ENCODE data around the gene LRRIQ1. TPM values are rescaled to one million over a fixed set of nuclear protein-coding genes. Genes with fewer than 3 reads are reported as not detected.
"Not testable (repeated sequence)": the region's sequence is repeated elsewhere in the genome, so short reads cannot be mapped to it uniquely, and the experiment has no call there.

The LRRIQ1 gene
- total RNA-seq, 2 donors from 2014 or later, result not detected

DNA sequence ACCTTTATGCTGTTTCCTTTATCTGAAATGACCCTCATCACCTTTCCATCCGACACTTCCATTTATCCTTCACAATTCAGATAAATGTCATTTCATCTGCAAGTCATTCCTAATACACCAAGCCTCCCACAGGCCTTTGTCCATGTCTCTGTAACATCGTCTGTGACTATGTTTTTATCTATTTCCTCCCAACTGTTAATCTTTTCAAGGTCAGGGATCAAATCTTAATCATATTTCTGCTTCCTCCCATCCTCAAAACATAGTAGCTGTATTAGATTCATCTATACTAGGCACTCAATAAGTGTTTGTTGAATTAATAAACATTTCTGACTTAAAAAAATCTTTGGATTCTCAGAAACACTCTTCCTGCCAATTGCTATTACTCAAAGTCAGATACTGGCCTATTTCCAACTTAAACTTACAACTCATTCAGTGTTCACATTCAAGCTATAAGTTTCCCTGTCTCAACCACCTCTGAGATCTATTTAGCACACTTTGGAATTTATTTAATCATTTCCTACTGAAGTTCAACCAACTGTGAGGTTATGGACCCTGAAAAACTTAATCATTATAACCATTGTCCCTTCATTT lies 143.6 kb downstream of the LRRIQ1 start:
- Mint-ChIP-seq H3K36me3 (ENCODE audit: low read depth) (no peaks in the 10 kb centered on the region), H3K27ac (no peak overlapping the region), H3K27me3 (no peaks in the 10 kb centered on the region), H3K4me3 (no peak overlapping the region), H3K4me1 (no peaks in the 10 kb centered on the region)
- no peak for DNase-seq
- no peak for ATAC-seq
- no peaks in the 10 kb centered on the region for H3K9me3 ChIP-seq (ENCODE audit: control insufficient read depth, low read length, poor library complexity, severe bottlenecking)

DNA sequence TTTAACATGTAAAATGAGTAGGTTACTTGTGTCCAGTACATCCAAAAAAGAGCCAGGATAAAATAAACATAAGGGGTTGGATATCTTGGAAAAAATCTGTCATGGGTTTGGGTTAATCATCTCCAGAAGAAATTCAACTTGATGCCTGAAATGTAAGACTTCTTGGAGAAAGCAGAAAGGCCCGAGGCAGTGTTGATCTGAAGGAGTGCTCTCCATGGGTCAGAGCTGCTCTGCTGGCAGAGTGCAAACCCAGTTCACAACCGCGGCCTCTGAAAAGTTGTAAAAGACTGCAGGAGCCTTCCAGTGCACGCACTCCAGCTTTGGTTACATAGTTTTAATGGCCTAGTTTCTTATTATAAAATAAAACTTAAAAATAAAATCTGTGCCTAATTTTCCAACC lies 146.5 kb downstream of the LRRIQ1 start:
- no peak for DNase-seq
- Mint-ChIP-seq H3K27me3 (no peaks in the 10 kb centered on the region), H3K4me3 (no peak overlapping the region), H3K36me3 (ENCODE audit: low read depth) (no peaks in the 10 kb centered on the region), H3K4me1 (no peaks in the 10 kb centered on the region), H3K27ac (no peak overlapping the region)
- H3K9me3 ChIP-seq (ENCODE audit: control insufficient read depth, low read length, poor library complexity, severe bottlenecking), result no peaks in the 10 kb centered on the region
- no peak for ATAC-seq

DNA sequence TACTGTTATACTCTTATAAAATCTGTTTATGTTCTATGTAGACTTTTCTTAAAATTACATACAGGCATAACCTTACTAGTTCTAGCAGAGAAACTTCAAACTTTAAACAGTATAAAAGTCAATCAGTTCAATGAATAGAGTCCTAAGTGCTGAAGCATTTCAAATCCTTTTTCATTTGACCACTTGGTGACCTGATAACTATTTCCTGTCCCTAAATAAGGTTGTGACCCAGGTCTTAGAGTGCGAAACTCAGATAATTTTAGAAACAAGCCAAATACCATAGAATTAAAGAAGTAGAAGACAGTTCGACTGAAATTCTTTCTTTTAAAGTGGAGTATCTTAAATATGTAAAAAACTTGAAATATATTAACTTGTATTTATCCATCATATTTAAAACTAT lies 147.7 kb downstream of the LRRIQ1 start:
- Mint-ChIP-seq H3K4me1 (no peaks in the 10 kb centered on the region), H3K27ac (no peak overlapping the region), H3K27me3 (no peaks in the 10 kb centered on the region), H3K4me3 (no peak overlapping the region), H3K36me3 (ENCODE audit: low read depth) (no peaks in the 10 kb centered on the region)
- no peak for ATAC-seq
- DNase-seq, result no peak
- no peaks in the 10 kb centered on the region for H3K9me3 ChIP-seq (ENCODE audit: control insufficient read depth, low read length, poor library complexity, severe bottlenecking)

- DNase-seq, result no peak
- no peak overlapping the region for H3K27ac Mint-ChIP-seq
- H3K4me3 Mint-ChIP-seq, result no peak overlapping the region
- no peak for ATAC-seq
- H3K4me1 Mint-ChIP-seq, result no peaks in the 10 kb centered on the region
- no peaks in the 10 kb centered on the region for H3K9me3 ChIP-seq (ENCODE audit: control insufficient read depth, low read length, poor library complexity, severe bottlenecking)
- H3K36me3 Mint-ChIP-seq (ENCODE audit: low read depth), result no peaks in the 10 kb centered on the region
- no peaks in the 10 kb centered on the region for H3K27me3 Mint-ChIP-seq
Observed at GRCh38 chr12:85186236-85186635, 150.1 kb downstream of the LRRIQ1 start.

DNA sequence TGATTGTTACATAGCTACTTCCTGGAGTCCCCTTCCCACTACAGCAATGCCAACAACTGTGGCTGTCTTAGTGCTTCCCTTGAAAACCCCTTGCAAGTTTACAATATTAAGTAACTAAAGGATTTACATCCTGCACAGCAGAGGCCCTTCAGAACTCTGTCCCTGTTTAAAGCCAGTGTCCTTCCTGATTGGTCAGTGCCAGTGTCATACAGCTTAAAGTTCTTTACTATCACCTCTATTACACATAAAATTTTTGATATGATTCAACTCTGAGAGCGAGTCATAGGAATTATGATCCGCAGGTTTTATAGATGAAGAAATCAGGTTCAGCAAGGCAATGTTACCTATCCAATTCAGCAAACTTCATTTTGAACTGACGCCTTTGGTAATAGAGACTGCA lies 152.5 kb downstream of the LRRIQ1 start:
- DNase-seq (no peak), ATAC-seq (no peak)
- H3K27ac Mint-ChIP-seq, result no peak overlapping the region

GRCh38 chr12:85190728-85191127 lies 154.6 kb downstream of the LRRIQ1 start:
- no peak for DNase-seq
- no peaks in the 10 kb centered on the region for H3K9me3 ChIP-seq (ENCODE audit: control insufficient read depth, low read length, poor library complexity, severe bottlenecking)
- no peaks in the 10 kb centered on the region for H3K4me1 Mint-ChIP-seq
- no peaks in the 10 kb centered on the region for H3K36me3 Mint-ChIP-seq (ENCODE audit: low read depth)
- H3K27me3 Mint-ChIP-seq, result no peaks in the 10 kb centered on the region
- no peak for ATAC-seq
- no peak overlapping the region for H3K4me3 Mint-ChIP-seq
- no peak overlapping the region for H3K27ac Mint-ChIP-seq

More for the DNA sequence above, 152.5 kb downstream of the LRRIQ1 start:
- H3K27me3 Mint-ChIP-seq, result no peaks in the 10 kb centered on the region
- no peaks in the 10 kb centered on the region for H3K36me3 Mint-ChIP-seq (ENCODE audit: low read depth)
- no peaks in the 10 kb centered on the region for H3K9me3 ChIP-seq (ENCODE audit: control insufficient read depth, low read length, poor library complexity, severe bottlenecking)
- H3K4me1 Mint-ChIP-seq, result no peaks in the 10 kb centered on the region
- H3K4me3 Mint-ChIP-seq, result no peak overlapping the region

GRCh38 chr12:85203809-85204208 lies 167.7 kb downstream of the LRRIQ1 start:
- not testable (repeated sequence) for H3K4me1 Mint-ChIP-seq; H3K27me3 Mint-ChIP-seq; H3K27ac Mint-ChIP-seq; H3K4me3 Mint-ChIP-seq; H3K36me3 Mint-ChIP-seq (ENCODE audit: low read depth); DNase-seq; ATAC-seq; H3K9me3 ChIP-seq (ENCODE audit: control insufficient read depth, low read length, poor library complexity, severe bottlenecking)

GRCh38 chr12:85206543-85206942 lies 170.4 kb downstream of the LRRIQ1 start:
- Mint-ChIP-seq H3K27me3 (no peaks in the 10 kb centered on the region), H3K36me3 (ENCODE audit: low read depth) (no peaks in the 10 kb centered on the region), H3K27ac (no peak overlapping the region), H3K4me1 (no peaks in the 10 kb centered on the region), H3K4me3 (no peak overlapping the region)
- DNase-seq, result no peak
- no peak for ATAC-seq
- H3K9me3 ChIP-seq (ENCODE audit: control insufficient read depth, low read length, poor library complexity, severe bottlenecking), result no peaks in the 10 kb centered on the region

- H3K4me3 Mint-ChIP-seq; H3K27me3 Mint-ChIP-seq; H3K36me3 Mint-ChIP-seq (ENCODE audit: low read depth); H3K9me3 ChIP-seq (ENCODE audit: control insufficient read depth, low read length, poor library complexity, severe bottlenecking); DNase-seq; H3K4me1 Mint-ChIP-seq; H3K27ac Mint-ChIP-seq; ATAC-seq: not testable (repeated sequence)
Observed at GRCh38 chr12:85224339-85224738, 188.2 kb downstream of the LRRIQ1 start.

DNA sequence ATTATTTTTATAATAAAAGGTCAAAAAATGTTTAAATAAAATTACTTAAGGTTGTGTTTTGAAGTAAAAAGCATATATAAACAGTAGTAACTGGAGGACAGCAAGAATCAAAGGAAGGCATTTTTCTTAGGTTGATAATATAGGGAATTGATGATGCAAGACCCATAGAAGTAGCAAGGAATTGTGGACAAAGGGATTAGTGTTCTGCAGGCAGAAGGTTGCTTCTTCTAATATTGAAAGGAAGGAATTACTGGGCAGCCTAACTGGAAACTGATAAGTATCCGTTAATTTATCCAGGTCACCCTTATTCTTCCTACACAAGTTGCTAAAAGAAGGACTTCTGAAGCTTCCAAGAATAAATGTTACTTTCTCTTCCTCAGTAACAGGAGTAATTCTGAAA lies 189.3 kb downstream of the LRRIQ1 start:
- ATAC-seq, result no peak
- no peak for DNase-seq
- Mint-ChIP-seq H3K4me3 (no peak overlapping the region), H3K36me3 (ENCODE audit: low read depth) (no peaks in the 10 kb centered on the region), H3K27me3 (no peaks in the 10 kb centered on the region), H3K27ac (no peak overlapping the region), H3K4me1 (no peaks in the 10 kb centered on the region)
- H3K9me3 ChIP-seq (ENCODE audit: control insufficient read depth, low read length, poor library complexity, severe bottlenecking), result no peaks in the 10 kb centered on the region

DNA sequence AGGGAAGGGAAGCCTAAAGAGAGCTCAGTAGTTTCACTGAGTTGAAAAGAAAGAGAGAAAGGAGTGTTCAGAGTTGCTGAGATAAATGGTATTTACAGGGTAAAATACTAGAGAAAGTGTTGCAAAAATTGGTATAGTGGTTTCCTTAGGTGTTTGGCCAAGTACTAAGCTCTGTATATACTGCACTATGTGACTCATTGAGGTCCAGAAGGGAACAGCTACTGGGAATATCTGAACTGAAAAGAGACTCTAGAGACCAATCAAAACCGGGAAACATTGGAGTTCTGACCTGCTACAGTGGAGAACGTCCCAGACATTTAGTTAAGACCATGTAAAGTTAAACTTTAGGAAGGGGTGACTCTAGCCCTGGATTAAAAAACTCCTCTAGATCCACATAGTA lies 201.2 kb downstream of the LRRIQ1 start:
- no peak for ATAC-seq
- no peaks in the 10 kb centered on the region for H3K4me1 Mint-ChIP-seq

GRCh38 chr12:85244561-85244960 lies 208.4 kb downstream of the LRRIQ1 start:
- DNase-seq (no peak), ATAC-seq (no peak)
- no peaks in the 10 kb centered on the region for H3K9me3 ChIP-seq (ENCODE audit: control insufficient read depth, low read length, poor library complexity, severe bottlenecking)
- Mint-ChIP-seq H3K36me3 (ENCODE audit: low read depth) (no peaks in the 10 kb centered on the region), H3K27ac (no peak overlapping the region), H3K27me3 (no peaks in the 10 kb centered on the region), H3K4me3 (no peak overlapping the region), H3K4me1 (no peaks in the 10 kb centered on the region)

More for the DNA sequence above, 201.2 kb downstream of the LRRIQ1 start:
- H3K27me3 Mint-ChIP-seq, result no peaks in the 10 kb centered on the region
- no peak for DNase-seq
- H3K27ac Mint-ChIP-seq, result no peak overlapping the region
- no peak overlapping the region for H3K4me3 Mint-ChIP-seq
- H3K36me3 Mint-ChIP-seq (ENCODE audit: low read depth), result no peaks in the 10 kb centered on the region
- H3K9me3 ChIP-seq (ENCODE audit: control insufficient read depth, low read length, poor library complexity, severe bottlenecking), result no peaks in the 10 kb centered on the region

- H3K27me3 Mint-ChIP-seq, result no peaks in the 10 kb centered on the region
Observed at GRCh38 chr12:85253853-85254252, 217.7 kb downstream of the LRRIQ1 start.

DNA sequence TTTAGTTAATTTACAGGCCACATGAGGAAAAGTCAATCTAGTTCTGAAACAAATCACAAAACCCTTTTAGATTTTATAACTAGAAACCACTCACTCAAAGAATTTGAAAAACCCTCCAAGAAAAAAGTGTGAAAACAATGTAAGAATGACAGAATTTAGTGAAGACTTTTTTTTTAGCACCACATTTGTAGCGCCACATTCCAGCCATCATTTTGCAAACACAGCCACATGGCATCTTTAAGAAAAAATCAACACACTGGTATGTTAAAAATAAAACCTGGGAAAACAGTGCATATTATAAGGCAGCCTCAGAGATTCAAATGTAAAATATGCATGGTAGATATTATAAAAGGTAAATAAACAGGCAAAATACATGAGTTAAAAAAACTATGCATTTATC lies 221.5 kb downstream of the LRRIQ1 start:
- no peak overlapping the region for H3K27ac Mint-ChIP-seq
- H3K27me3 Mint-ChIP-seq, result no peaks in the 10 kb centered on the region
- H3K4me3 Mint-ChIP-seq, result no peak overlapping the region
- ATAC-seq, result no peak
- no peaks in the 10 kb centered on the region for H3K9me3 ChIP-seq (ENCODE audit: control insufficient read depth, low read length, poor library complexity, severe bottlenecking)
- no peak for DNase-seq
- H3K36me3 Mint-ChIP-seq (ENCODE audit: low read depth), result no peaks in the 10 kb centered on the region
- H3K4me1 Mint-ChIP-seq, result no peaks in the 10 kb centered on the region

More at GRCh38 chr12:85253853-85254252, 217.7 kb downstream of the LRRIQ1 start:
- ATAC-seq (no peak), DNase-seq (no peak)
- Mint-ChIP-seq H3K4me1 (no peaks in the 10 kb centered on the region), H3K27ac (no peak overlapping the region), H3K36me3 (ENCODE audit: low read depth) (no peaks in the 10 kb centered on the region), H3K4me3 (no peak overlapping the region)
- H3K9me3 ChIP-seq (ENCODE audit: control insufficient read depth, low read length, poor library complexity, severe bottlenecking), result no peaks in the 10 kb centered on the region

Measured in T-helper 17 cell (primary cell).